ENCODE data around the gene CORO2B.

CORO2B gene

GRCh38 chr15:68587769-68588385, 9.1 kb downstream of the CORO2B start:
- no peak for DNase-seq (ENCODE audit: low read depth)
- no peak overlapping the region for H3K4me3 ChIP-seq (ENCODE audit: low read depth, low read length)
- TF ChIP-seq CTCF (IDR thresholded peaks at IDR 0.05; ENCODE audit: low read depth, low read length, missing control alignments): no peak
- in situ Hi-C loops (cut with HindIII; ENCODE audit: low sequenced_read_pairs): no loop called here

GRCh38 chr15:68589053-68589452, 10.3 kb downstream of the CORO2B start:
- H3K4me3 ChIP-seq (ENCODE audit: low read depth, low read length): no peak overlapping the region
- no peak for TF ChIP-seq CTCF (IDR thresholded peaks at IDR 0.05; ENCODE audit: low read depth, low read length, missing control alignments)
- no peak for DNase-seq (ENCODE audit: low read depth)
- in situ Hi-C loops (cut with HindIII; ENCODE audit: low sequenced_read_pairs): no loop called here

GRCh38 chr15:68589783-68590710, 11.3 kb downstream of the CORO2B start:
- no peak for TF ChIP-seq CTCF (IDR thresholded peaks at IDR 0.05; ENCODE audit: low read depth, low read length, missing control alignments)
- H3K4me3 ChIP-seq (ENCODE audit: low read depth, low read length): no peak overlapping the region
- in situ Hi-C loops (cut with HindIII; ENCODE audit: low sequenced_read_pairs): no loop called here
- DNase-seq (ENCODE audit: low read depth): no peak

- no peak for TF ChIP-seq CTCF (IDR thresholded peaks at IDR 0.05; ENCODE audit: low read depth, low read length, missing control alignments)
- in situ Hi-C loops (cut with HindIII; ENCODE audit: low sequenced_read_pairs): no loop called here
- no peak overlapping the region for H3K4me3 ChIP-seq (ENCODE audit: low read depth, low read length)
- DNase-seq (ENCODE audit: low read depth): no peak
Measured at GRCh38 chr15:68590721-68591389, 12.1 kb downstream of the CORO2B start.

GRCh38 chr15:68592054-68592453, 13.3 kb downstream of the CORO2B start:
- no peak for DNase-seq (ENCODE audit: low read depth)
- no peak overlapping the region for H3K4me3 ChIP-seq (ENCODE audit: low read depth, low read length)
- in situ Hi-C loops (cut with HindIII; ENCODE audit: low sequenced_read_pairs): no loop called here
- TF ChIP-seq CTCF (IDR thresholded peaks at IDR 0.05; ENCODE audit: low read depth, low read length, missing control alignments): no peak

GRCh38 chr15:68592544-68592943, 13.8 kb downstream of the CORO2B start:
- TF ChIP-seq CTCF (IDR thresholded peaks at IDR 0.05; ENCODE audit: low read depth, low read length, missing control alignments): no peak
- in situ Hi-C loops (cut with HindIII; ENCODE audit: low sequenced_read_pairs): no loop called here
- DNase-seq (ENCODE audit: low read depth): no peak
- H3K4me3 ChIP-seq (ENCODE audit: low read depth, low read length): no peak overlapping the region

Measured in astrocyte of the cerebellum (primary cell).